Breast epithelium (tissue), 3 donors: ENCODE measurements around the gene OR6B2.

ENCODE experiments used
- CTCF ChIP-seq, 3 donors: fragments of 450-650 bp; IDR thresholded peaks; one replicate each; pipeline ENCODE4 v1.5.1; 2016 to 2017; ENCODE audit warnings: antibody characterized with exemption in 3 of 3, mild to moderate bottlenecking in 3 of 3, moderate library complexity in 3 of 3
- POLR2AphosphoS5 ChIP-seq, 3 donors: sonication (generic); formaldehyde crosslinking; IDR thresholded peaks; one replicate each; pipeline ENCODE4 v1.6.1; 2017; ENCODE audit warnings: antibody characterized with exemption in 3 of 3

- TF ChIP-seq CTCF (IDR thresholded peaks at IDR 0.05) (peak in 1 of 3 donors; percentile 14), POLR2AphosphoS5 (IDR thresholded peaks at IDR 0.05) (no peak)
Measured at GRCh38 chr2:240013343-240013742, 16.9 kb downstream of the OR6B2 start.
